Tibial artery (tissue), 4 donors: ENCODE data around the gene ZNF519.
"Not testable (repeated sequence)": the region's sequence is repeated elsewhere in the genome, so short reads cannot be mapped to it uniquely, and the experiment has no call there.

Experiments
- DNase-seq, 2 donors: peaks; one replicate each; pipeline ENCODE4 v3.0.0-alpha.2; 2019
- H3K27ac ChIP-seq, 2 donors: fragments of 200-600 bp; sonication (generic) in 1 of 2; 1 replicate in 1 of 2; 2 replicates in 1 of 2; pipeline ENCODE4 v1.5.1; 2018 to 2019; ENCODE audit warnings: mild to moderate bottlenecking in 1 of 2
- H3K27me3 ChIP-seq, 2 donors: fragments of 200-600 bp; sonication (generic) in 1 of 2; one replicate each; pipeline versions ENCODE4 v1.5.1 to v1.6.0; 2016 to 2019
- H3K36me3 ChIP-seq, 3 donors: fragments of 200-600 bp; sonication (generic) in 2 of 3; one replicate each; pipeline ENCODE4 v1.5.1; 2016 to 2019; ENCODE audit warnings: mild to moderate bottlenecking in 2 of 3
- H3K4me1 ChIP-seq, 4 donors: fragments of 200-600 bp; sonication (generic) in 2 of 4; 1 replicate in 3 of 4; 2 replicates in 1 of 4; pipeline ENCODE4 v1.5.1; 2016 to 2019
- H3K4me3 ChIP-seq, 2 donors: fragments of 200-600 bp; sonication (generic) in 1 of 2; 1 replicate in 1 of 2; 2 replicates in 1 of 2; pipeline ENCODE4 v1.5.1; 2018 to 2019; ENCODE audit warnings: mild to moderate bottlenecking in 2 of 2
- H3K9me3 ChIP-seq, 3 donors: fragments of 200-600 bp; sonication (generic) in 1 of 3; one replicate each; pipeline ENCODE4 v1.5.1; 2016 to 2019
- CTCF ChIP-seq, 2 experiments: fragments of 200-600 bp in 1 of 2; fragments of 450-650 bp in 1 of 2; IDR thresholded peaks; one replicate each; pipeline ENCODE4 v1.5.1; 2017 to 2019; ENCODE audit warnings: antibody characterized with exemption in 2 of 2, mild to moderate bottlenecking in 1 of 2, moderate library complexity in 1 of 2
- intact Hi-C: fragments of 100-400 bp; cut with DNase I; formaldehyde crosslinking; loops from one replicate; pipeline ENCODE4 v1.15.0; 2023; ENCODE audit warnings: low total_unique reads

ZNF519 gene

GRCh38 chr18:14132271-14132700 lies at the start of gene ZNF519:
Gene ZNF519 (minus strand): TSS chr18:14132435. CDS start chr18:14132277, 158 bp downstream.
- H3K36me3 ChIP-seq, H3K4me1 ChIP-seq, intact Hi-C loops, H3K27me3 ChIP-seq, H3K9me3 ChIP-seq: not testable (repeated sequence)
- peak within 1 kb of the TSS; percentile 64 to 65 for H3K4me3 ChIP-seq
- DNase-seq, result peak; percentile 96
- H3K27ac ChIP-seq, result peak within 1 kb of the TSS; percentile 31 to 72

DNA sequence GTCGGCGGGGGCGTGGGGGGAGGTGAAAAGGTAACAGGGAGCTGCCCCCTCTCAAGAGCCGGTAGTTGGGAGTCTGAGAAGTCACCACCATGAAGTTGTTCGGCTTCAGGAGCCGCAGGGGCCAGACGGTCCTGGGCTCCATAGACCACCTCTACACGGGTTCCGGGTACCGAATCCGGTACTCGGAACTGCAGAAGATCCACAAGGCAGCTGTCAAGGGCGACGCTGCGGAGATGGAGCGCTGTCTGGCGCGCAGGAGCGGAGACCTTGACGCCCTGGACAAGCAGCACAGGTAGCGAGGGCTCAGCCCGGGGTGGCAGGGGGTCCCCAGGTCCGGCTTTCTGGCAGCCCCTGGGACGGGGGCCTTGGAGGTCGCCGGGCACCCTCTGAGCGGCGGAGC lies 47.1 kb upstream of the ZNF519 start:
- Histone ChIP-seq H3K36me3 (no peaks in the 10 kb centered on the region), H3K27me3 (no peaks in the 10 kb centered on the region), H3K9me3 (no peaks in the 10 kb centered on the region), H3K4me1 (peaks cover 0 to 6% (median 2%) of the 10 kb centered on the region in 4 donors), H3K4me3 (peak overlapping the region; percentile 31 to 47), H3K27ac (no peak overlapping the region)
- no peak for TF ChIP-seq CTCF (IDR thresholded peaks at IDR 0.05)
- intact Hi-C loops, result no loop called here
- no peak for DNase-seq

- H3K4me1 ChIP-seq, H3K36me3 ChIP-seq, H3K27me3 ChIP-seq, H3K27ac ChIP-seq, intact Hi-C loops, H3K9me3 ChIP-seq: not testable (repeated sequence)
- DNase-seq, result peak in 1 of 2 donors; percentile 59
- TF ChIP-seq CTCF (IDR thresholded peaks at IDR 0.05), result peak in 1 of 2 experiments; percentile 18
- peak overlapping the region; percentile 31 to 47 for H3K4me3 ChIP-seq
Observed at GRCh38 chr18:14178321-14179196, 46.3 kb upstream of the ZNF519 start.

DNA sequence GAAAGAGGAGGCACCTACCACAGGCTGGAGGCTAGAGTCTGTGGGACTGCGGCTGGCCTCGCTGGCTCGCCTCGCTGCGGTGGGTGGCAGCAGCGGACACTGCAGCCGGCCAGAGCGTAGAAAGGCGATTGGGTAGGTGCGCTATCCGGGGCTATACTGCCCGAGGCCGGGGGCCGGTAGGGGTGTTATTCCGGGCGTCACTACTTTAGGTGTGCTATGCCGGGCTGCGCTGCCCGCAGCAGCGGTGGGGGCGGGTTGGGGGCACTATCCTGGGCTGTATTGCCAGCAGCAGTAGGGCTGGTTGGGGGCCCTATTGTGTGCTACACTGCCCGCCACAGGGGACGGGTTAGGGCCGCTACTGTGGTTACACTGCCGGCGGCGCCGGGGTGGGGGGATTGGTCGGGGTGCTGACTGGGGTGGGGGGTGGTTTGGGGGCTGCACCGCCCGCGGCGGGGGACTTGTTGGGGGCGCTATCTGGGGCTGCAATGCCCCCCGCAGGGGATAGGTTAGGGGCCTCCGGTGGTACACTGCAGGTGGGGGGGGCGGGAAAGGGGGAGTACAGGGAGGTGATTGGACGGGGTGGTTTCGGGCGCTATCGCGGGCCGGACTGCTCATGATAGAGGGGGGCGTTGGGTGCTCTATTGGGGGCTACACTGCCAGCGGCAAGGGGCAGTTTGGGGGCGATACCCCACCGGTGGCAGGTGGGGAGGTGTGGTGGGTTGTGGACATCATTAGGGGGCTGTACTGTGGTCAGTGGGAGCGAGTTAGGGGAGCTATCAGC lies 45.5 kb upstream of the ZNF519 start:
- H3K4me1 ChIP-seq, DNase-seq, H3K27me3 ChIP-seq, H3K9me3 ChIP-seq, intact Hi-C loops, H3K27ac ChIP-seq, H3K4me3 ChIP-seq, H3K36me3 ChIP-seq: not testable (repeated sequence)

GRCh38 chr18:14175404-14175803 lies 43.2 kb upstream of the ZNF519 start:
- H3K4me1 ChIP-seq, intact Hi-C loops, H3K27me3 ChIP-seq, H3K9me3 ChIP-seq, DNase-seq, H3K4me3 ChIP-seq, H3K27ac ChIP-seq, H3K36me3 ChIP-seq: not testable (repeated sequence)

DNA sequence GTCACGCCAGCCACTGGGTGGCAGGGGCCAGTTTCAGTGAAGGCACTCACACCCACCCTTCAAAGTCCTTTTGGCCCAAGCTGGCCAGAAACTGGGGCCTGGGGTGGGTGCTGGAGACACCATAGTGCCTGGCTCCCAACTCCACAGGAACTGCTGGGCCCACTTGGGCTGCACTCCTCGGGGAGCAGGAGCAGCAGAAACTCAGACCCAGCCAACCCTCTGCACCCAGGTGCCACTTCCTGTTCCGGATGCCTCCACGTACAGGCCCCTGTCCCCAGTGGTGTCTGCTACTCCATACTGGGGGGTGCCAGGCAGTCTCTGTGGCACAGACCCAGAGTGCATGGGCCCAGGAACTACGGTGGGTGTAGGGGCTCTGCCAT lies 42.5 kb upstream of the ZNF519 start:
- no peak for TF ChIP-seq CTCF (IDR thresholded peaks at IDR 0.05)

GRCh38 chr18:14174002-14174705 lies 41.9 kb upstream of the ZNF519 start:
- peak in 1 of 2 donors; percentile 42 for DNase-seq
- H3K9me3 ChIP-seq, intact Hi-C loops, H3K27me3 ChIP-seq, H3K27ac ChIP-seq, H3K36me3 ChIP-seq, H3K4me1 ChIP-seq, H3K4me3 ChIP-seq: not testable (repeated sequence)

More for the DNA sequence above, 42.5 kb upstream of the ZNF519 start:
- Histone ChIP-seq H3K4me1 (peaks cover 0 to 6% (median 2%) of the 10 kb centered on the region in 4 donors), H3K4me3 (no peak overlapping the region), H3K9me3 (no peaks in the 10 kb centered on the region), H3K36me3 (no peaks in the 10 kb centered on the region), H3K27ac (no peak overlapping the region), H3K27me3 (no peaks in the 10 kb centered on the region)
- peak in 1 of 2 donors; percentile 49 for DNase-seq
- intact Hi-C loops, result no loop called here

- H3K27me3 ChIP-seq, H3K36me3 ChIP-seq, H3K9me3 ChIP-seq, H3K4me3 ChIP-seq, intact Hi-C loops, H3K4me1 ChIP-seq, H3K27ac ChIP-seq: not testable (repeated sequence)
- peak in 1 of 2 donors; percentile 51 for DNase-seq
Observed at GRCh38 chr18:14173116-14173951, 41.1 kb upstream of the ZNF519 start.

GRCh38 chr18:14172142-14173115 lies 40.2 kb upstream of the ZNF519 start:
- peak in 1 of 2 donors; percentile 48 for DNase-seq
- intact Hi-C loops, H3K4me3 ChIP-seq, H3K9me3 ChIP-seq, H3K4me1 ChIP-seq, H3K27me3 ChIP-seq, H3K27ac ChIP-seq, H3K36me3 ChIP-seq: not testable (repeated sequence)
